ENCODE results near the gene NOVA2. TPM values are rescaled to one million over a fixed set of nuclear protein-coding genes. Genes with fewer than 3 reads are reported as not detected.
A peak's percentile ranks its signal among the peaks of the same experiment; 100 is the strongest.

The NOVA2 gene
- total and polyA plus RNA-seq, 9 of the 15 experiments (the other 6 are each of a cell fraction or from before 2014, with no cell fraction given) = not detected

DNA sequence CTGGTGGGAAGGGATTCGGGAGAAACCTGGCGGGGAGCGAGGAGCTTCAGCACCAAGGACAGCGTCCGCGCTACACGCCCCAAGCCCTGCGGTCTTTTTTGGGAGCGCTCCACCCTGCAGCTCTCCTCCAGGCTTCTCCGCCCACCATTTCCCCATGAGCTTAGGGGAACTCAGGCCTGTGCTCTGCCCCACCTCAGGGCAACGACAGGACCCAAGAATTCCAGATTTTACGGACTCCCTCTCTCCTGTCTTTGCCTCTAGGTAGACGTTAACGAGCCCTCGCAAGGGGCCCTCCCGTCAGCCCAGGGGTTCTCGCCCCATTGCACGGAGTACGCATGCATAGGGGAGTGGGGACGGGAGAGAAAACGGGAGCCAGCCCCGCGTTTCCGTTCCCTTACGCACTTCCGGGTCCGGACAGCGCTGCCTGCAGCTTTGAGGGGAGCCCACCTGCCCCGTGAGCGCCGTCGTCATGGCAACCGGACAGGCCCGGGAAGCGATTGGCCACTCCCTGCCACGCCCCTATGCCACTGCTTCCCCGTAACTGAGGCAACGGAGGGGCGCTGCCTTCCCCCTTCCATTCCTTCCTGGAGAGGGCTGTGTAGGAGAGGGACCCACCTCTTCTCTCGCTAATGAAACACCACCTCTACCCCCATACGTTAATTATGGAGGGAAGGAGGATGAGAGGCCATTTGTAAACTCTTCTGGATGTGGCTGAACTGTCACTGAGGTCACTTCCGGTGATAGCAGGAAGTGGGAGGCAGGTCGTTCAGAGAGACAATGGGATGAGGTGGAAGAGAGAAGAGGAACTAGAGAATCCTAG, 20.8 kb downstream of the NOVA2 start (continued):
- TF ChIP-seq, protein P1, sequence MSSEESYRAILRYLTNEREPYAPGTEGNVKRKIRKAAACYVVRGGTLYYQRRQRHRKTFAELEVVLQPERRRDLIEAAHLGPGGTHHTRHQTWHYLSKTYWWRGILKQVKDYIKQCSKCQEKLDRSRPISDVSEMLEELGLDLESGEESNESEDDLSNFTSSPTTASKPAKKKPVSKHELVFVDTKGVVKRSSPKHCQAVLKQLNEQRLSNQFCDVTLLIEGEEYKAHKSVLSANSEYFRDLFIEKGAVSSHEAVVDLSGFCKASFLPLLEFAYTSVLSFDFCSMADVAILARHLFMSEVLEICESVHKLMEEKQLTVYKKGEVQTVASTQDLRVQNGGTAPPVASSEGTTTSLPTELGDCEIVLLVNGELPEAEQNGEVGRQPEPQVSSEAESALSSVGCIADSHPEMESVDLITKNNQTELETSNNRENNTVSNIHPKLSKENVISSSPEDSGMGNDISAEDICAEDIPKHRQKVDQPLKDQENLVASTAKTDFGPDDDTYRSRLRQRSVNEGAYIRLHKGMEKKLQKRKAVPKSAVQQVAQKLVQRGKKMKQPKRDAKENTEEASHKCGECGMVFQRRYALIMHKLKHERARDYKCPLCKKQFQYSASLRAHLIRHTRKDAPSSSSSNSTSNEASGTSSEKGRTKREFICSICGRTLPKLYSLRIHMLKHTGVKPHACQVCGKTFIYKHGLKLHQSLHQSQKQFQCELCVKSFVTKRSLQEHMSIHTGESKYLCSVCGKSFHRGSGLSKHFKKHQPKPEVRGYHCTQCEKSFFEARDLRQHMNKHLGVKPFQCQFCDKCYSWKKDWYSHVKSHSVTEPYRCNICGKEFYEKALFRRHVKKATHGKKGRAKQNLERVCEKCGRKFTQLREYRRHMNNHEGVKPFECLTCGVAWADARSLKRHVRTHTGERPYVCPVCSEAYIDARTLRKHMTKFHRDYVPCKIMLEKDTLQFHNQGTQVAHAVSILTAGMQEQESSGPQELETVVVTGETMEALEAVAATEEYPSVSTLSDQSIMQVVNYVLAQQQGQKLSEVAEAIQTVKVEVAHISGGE (CRISPR knock-in tag; IDR thresholded peaks at IDR 0.05) = no peak
- TF ChIP-seq, protein P2, sequence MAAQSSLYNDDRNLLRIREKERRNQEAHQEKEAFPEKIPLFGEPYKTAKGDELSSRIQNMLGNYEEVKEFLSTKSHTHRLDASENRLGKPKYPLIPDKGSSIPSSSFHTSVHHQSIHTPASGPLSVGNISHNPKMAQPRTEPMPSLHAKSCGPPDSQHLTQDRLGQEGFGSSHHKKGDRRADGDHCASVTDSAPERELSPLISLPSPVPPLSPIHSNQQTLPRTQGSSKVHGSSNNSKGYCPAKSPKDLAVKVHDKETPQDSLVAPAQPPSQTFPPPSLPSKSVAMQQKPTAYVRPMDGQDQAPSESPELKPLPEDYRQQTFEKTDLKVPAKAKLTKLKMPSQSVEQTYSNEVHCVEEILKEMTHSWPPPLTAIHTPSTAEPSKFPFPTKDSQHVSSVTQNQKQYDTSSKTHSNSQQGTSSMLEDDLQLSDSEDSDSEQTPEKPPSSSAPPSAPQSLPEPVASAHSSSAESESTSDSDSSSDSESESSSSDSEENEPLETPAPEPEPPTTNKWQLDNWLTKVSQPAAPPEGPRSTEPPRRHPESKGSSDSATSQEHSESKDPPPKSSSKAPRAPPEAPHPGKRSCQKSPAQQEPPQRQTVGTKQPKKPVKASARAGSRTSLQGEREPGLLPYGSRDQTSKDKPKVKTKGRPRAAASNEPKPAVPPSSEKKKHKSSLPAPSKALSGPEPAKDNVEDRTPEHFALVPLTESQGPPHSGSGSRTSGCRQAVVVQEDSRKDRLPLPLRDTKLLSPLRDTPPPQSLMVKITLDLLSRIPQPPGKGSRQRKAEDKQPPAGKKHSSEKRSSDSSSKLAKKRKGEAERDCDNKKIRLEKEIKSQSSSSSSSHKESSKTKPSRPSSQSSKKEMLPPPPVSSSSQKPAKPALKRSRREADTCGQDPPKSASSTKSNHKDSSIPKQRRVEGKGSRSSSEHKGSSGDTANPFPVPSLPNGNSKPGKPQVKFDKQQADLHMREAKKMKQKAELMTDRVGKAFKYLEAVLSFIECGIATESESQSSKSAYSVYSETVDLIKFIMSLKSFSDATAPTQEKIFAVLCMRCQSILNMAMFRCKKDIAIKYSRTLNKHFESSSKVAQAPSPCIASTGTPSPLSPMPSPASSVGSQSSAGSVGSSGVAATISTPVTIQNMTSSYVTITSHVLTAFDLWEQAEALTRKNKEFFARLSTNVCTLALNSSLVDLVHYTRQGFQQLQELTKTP (IDR thresholded peaks at IDR 0.05; ENCODE audit: low read depth in 1 of 2, partially characterized antibody in 2 of 2) = peak in 1 of 2 experiments; percentile 90
- TF ChIP-seq, protein P3, sequence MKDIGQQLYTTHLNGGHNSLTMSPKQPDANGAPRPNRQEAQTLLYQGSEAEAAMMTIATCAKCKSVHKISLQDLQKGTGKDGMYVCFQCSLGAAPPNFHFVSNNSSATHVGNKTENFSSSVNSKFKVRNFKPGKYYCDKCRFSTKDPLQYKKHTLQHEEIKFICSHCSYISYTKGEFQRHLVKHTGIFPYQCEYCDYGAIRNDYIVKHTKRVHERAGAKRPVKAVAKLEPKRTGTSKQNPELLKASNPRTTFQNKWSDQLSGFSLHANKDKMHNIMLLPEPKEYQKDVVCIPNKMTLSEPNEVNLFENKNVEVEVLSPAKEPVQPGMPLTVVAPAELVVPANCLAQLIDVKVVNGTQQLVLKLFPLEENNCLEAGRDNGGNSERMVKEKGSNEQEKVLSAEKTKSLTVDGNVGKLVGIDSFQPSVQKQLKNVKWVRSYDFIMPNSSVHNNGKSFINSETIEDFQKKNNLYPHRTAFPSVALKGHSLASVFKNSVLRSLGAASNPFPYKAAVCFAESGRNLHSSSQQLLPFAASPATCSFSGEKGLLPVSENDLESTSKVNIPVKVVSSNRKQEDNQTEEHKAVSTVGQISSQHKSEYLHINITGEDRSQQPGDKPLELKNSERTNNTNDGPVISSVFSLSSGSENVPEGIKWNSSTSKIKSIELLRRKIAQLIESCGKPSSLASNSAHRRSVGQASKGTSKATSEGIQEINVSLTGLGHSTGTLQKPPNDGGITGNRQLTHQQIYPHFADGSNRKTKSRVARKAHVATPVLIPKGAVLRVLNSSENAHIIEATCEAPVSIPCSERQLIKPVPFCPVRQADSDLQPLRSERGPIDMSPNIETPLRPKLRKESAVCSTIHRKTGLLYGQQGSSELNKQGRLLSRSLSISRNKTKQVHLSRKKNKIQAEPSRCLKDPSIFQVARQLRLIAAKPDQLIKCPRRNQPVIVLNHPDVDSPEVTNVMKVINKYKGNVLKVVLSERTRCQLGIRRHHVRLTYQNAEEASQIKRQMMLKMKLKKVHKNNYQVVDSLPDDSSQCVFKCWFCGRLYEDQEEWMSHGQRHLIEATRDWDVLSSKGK (CRISPR knock-in tag; IDR thresholded peaks at IDR 0.05) = no peak
